B cell (primary cell): ENCODE results near the gene PLD5. TPM values are rescaled to one million over a fixed set of nuclear protein-coding genes. Genes with fewer than 3 reads are reported as not detected.

Source experiments
- ATAC-seq: fragments of 200-7000 bp; cut with Tn5 transposase; one replicate; pipeline ENCODE4 v1.10.0; 2021; ENCODE audit warnings: low read depth, mild to moderate bottlenecking, moderate number of reproducible peaks, moderate library complexity
- CTCF ChIA-PET: fragments of 350-600 bp; sonication (Branson Sonifier 250); formaldehyde crosslinking; loops from one replicate; lab custom pipeline; 2021; ENCODE audit warnings: antibody characterized with exemption, inconsistent platforms; lab: Charles Lee
- POLR2A ChIA-PET: fragments of 350-600 bp; sonication (Branson Sonifier 250); formaldehyde crosslinking; loops from one replicate; lab custom pipeline; 2021; ENCODE audit warnings: antibody characterized with exemption; lab: Charles Lee
- DNase-seq: peaks from one replicate; pipeline ENCODE4 v3.0.0; 2013
- H2AFZ ChIP-seq: 2 replicates; pipeline ENCODE4 v1.6.1; 2012; ENCODE audit warnings: mild to moderate bottlenecking, low read depth, low read length; ENCODE audit not compliant: insufficient read depth, poor library complexity, severe bottlenecking
- H3K27ac ChIP-seq, 2 donors: 1 replicate in 1 of 2; 2 replicates in 1 of 2; pipeline ENCODE4 v1.5.1; 2012 to 2013; ENCODE audit warnings: low read length in 2 of 2, mild to moderate bottlenecking in 2 of 2, moderate library complexity in 1 of 2
- H3K27me3 ChIP-seq, 4 experiments: fragments of 200-600 bp in 1 of 4; sonication (generic) in 1 of 4; replicated peaks in 1 of 4; 1 replicate in 2 of 4; 2 replicates in 2 of 4; pipeline versions ENCODE4 v1.6.1 to v1.7.0; 2013 to 2016; ENCODE audit warnings: low read length in 3 of 4, mild to moderate bottlenecking in 2 of 4, mixed read lengths in 1 of 4, moderate library complexity in 1 of 4; ENCODE audit not compliant: insufficient read depth in 4 of 4, control insufficient read depth in 3 of 4; ENCODE audit errors: control extremely low read depth in 1 of 4
- H3K36me3 ChIP-seq, 2 experiments: replicated peaks in 1 of 2; 1 replicate in 1 of 2; 2 replicates in 1 of 2; pipeline versions ENCODE4 v1.6.1 to v1.7.1; 2013; ENCODE audit warnings: low read length in 1 of 2; ENCODE audit not compliant: insufficient read depth in 2 of 2, control insufficient read depth in 1 of 2; ENCODE audit errors: control extremely low read depth in 1 of 2, extremely low read depth in 1 of 2
- H3K4me1 ChIP-seq, 2 donors: fragments of 200-600 bp in 1 of 2; sonication (generic) in 1 of 2; 1 replicate in 1 of 2; 2 replicates in 1 of 2; pipeline versions ENCODE4 v1.5.1 to v1.6.1; 2013 to 2017; ENCODE audit warnings: low read length in 2 of 2; ENCODE audit not compliant: control insufficient read depth in 2 of 2, insufficient read depth in 2 of 2
- H3K4me2 ChIP-seq: replicated peaks from 2 replicates; pipeline ENCODE3; 2012; ENCODE audit warnings: mild to moderate bottlenecking, low read depth, low read length; ENCODE audit not compliant: poor library complexity, severe bottlenecking
- H3K4me3 ChIP-seq, 5 experiments: fragments of 200-600 bp in 1 of 5; sonication (generic) in 1 of 5; 1 replicate in 3 of 5; 2 replicates in 2 of 5; pipeline versions ENCODE4 v1.5.1 to v1.7.0; 2011 to 2016; ENCODE audit warnings: low read length in 4 of 5, mild to moderate bottlenecking in 4 of 5, low read depth in 2 of 5, control low read depth in 1 of 5, moderate library complexity in 1 of 5; ENCODE audit not compliant: insufficient read depth in 1 of 5; ENCODE audit errors: control extremely low read depth in 1 of 5, extremely low read depth in 1 of 5
- H3K79me2 ChIP-seq: fragments of 200-600 bp; sonication (generic); one replicate; pipeline ENCODE4 v1.6.0; 2016; ENCODE audit warnings: low read length; ENCODE audit not compliant: control insufficient read depth, insufficient read depth
- H3K9ac ChIP-seq: fragments of 200-600 bp; sonication (generic); 2 replicates; pipeline ENCODE4 v1.6.1; 2017; ENCODE audit warnings: mild to moderate bottlenecking, low read length, moderate library complexity
- H3K9me3 ChIP-seq, 3 donors: one replicate each; pipeline versions ENCODE4 v1.6.1 to v1.7.1; 2013; ENCODE audit warnings: low read length in 2 of 3; ENCODE audit not compliant: control insufficient read depth in 2 of 3, insufficient read depth in 1 of 3; ENCODE audit errors: control extremely low read depth in 1 of 3
- H4K20me1 ChIP-seq: 2 replicates; pipeline ENCODE4 v1.6.0; 2012; ENCODE audit warnings: mild to moderate bottlenecking, low read length; ENCODE audit not compliant: insufficient read depth, control insufficient read depth, poor library complexity, severe bottlenecking
- H3K27ac Mint-ChIP-seq: one replicate; pipeline ENCODE4 v1.8.0; 2021; ENCODE audit warnings: mixed read lengths
- H3K27me3 Mint-ChIP-seq: one replicate; pipeline ENCODE4 v1.8.0; 2021; ENCODE audit warnings: mixed read lengths
- H3K4me1 Mint-ChIP-seq: one replicate; pipeline ENCODE4 v1.8.0; 2021; ENCODE audit warnings: mixed read lengths
- H3K4me3 Mint-ChIP-seq: one replicate; pipeline ENCODE4 v1.8.0; 2021; ENCODE audit warnings: mixed read lengths
- H3K9me3 Mint-ChIP-seq: one replicate; pipeline ENCODE4 v1.8.0; 2022; ENCODE audit warnings: mixed read lengths; ENCODE audit not compliant: insufficient read depth
- CTCF ChIP-seq: fragments of 200-600 bp; IDR thresholded peaks from one replicate; pipeline ENCODE4 v1.8.0; 2022; ENCODE audit warnings: antibody characterized with exemption, mild to moderate bottlenecking
- EZH2 ChIP-seq: IDR thresholded peaks from 2 replicates; pipeline ENCODE4 v1.6.1; 2012; ENCODE audit warnings: borderline replicate concordance, low read depth, mild to moderate bottlenecking, moderate library complexity, low read length; ENCODE audit not compliant: insufficient read depth, poor library complexity, severe bottlenecking
- WGBS: methylation state at CpG from one replicate; pipeline ENCODE4 v1.1.5; 2013; ENCODE audit warnings: missing lambda C conversion rate; ENCODE audit not compliant: insufficient coverage; 5-methylcytosine and 5-hydroxymethylcytosine counted together
- intact Hi-C: fragments of 100-400 bp; cut with micrococcal nuclease; formaldehyde crosslinking; loops from one replicate; pipeline ENCODE4 v1.10.0; 2022
- polyA plus RNA-seq: library from polyadenylated mRNA; depleted of rRNA; stranded (reverse); fragments of >200 nt; gene quantifications from 2 replicates; pipeline ENCODE4 v1.2.3, GENCODE V29; 2012
- total RNA-seq, 2 donors: library from RNA; stranded (reverse); fragments of 120-200 nt in 1 of 2; gene quantifications; 1 replicate in 1 of 2; 2 replicates in 1 of 2; pipeline versions ENCODE4 v1.2.3 to v1.2.4, GENCODE V29; 2013 to 2022

The PLD5 gene
- total and polyA plus RNA-seq, 2 donors (not counting 1 experiment from before 2014, with no cell fraction given): 0.37 to 1.9 TPM

GRCh38 chr1:242206994-242207393 is 317.5 kb downstream of the PLD5 start:
- Mint-ChIP-seq H3K27me3 (no peaks in the 10 kb centered on the region), H3K4me1 (no peaks in the 10 kb centered on the region), H3K9me3 (no peaks in the 10 kb centered on the region), H3K27ac (no peak overlapping the region), H3K4me3 (no peak overlapping the region)
- POLR2A ChIA-PET: no interaction called here
- TF ChIP-seq CTCF (no peak), EZH2 (no peak)
- no peaks in the 10 kb centered on the region for H3K36me3 ChIP-seq
- no peaks in the 10 kb centered on the region for H3K27me3 ChIP-seq
- intact Hi-C loops: no loop called here
- CTCF ChIA-PET: no interaction called here
- WGBS: 95% methylated on average over 4 of the region's 4 CpGs
- DNase-seq (no peak), ATAC-seq (no peak)
- H3K9me3 ChIP-seq: no peaks in the 10 kb centered on the region
- no peaks in the 10 kb centered on the region for H4K20me1 ChIP-seq
- no peak overlapping the region for H3K27ac ChIP-seq
- no peak overlapping the region for H3K4me2 ChIP-seq
- no peak overlapping the region for H2AFZ ChIP-seq
- no peaks in the 10 kb centered on the region for H3K4me1 ChIP-seq
- no peaks in the 10 kb centered on the region for H3K79me2 ChIP-seq
- H3K9ac ChIP-seq: no peak overlapping the region
- no peak overlapping the region for H3K4me3 ChIP-seq

- Histone ChIP-seq H4K20me1 (no peaks in the 10 kb centered on the region), H3K79me2 (no peaks in the 10 kb centered on the region), H3K4me2 (no peak overlapping the region), H2AFZ (no peak overlapping the region), H3K4me1 (no peaks in the 10 kb centered on the region), H3K4me3 (no peak overlapping the region), H3K9ac (no peak overlapping the region), H3K36me3 (no peaks in the 10 kb centered on the region), H3K27ac (no peak overlapping the region), H3K27me3 (no peaks in the 10 kb centered on the region), H3K9me3 (no peaks in the 10 kb centered on the region)
- TF ChIP-seq EZH2: no peak
- no peak for TF ChIP-seq CTCF
- no peaks in the 10 kb centered on the region for H3K9me3 Mint-ChIP-seq
- ChIA-PET CTCF (no interaction called here), POLR2A (no interaction called here)
- intact Hi-C loops: no loop called here
- no peaks in the 10 kb centered on the region for H3K27me3 Mint-ChIP-seq
- no peak for ATAC-seq
- H3K4me1 Mint-ChIP-seq: no peaks in the 10 kb centered on the region
- no peak overlapping the region for H3K27ac Mint-ChIP-seq
- WGBS: 89% methylated on average over 2 of the region's 7 CpGs
- no peak overlapping the region for H3K4me3 Mint-ChIP-seq
- DNase-seq: no peak
Observed at GRCh38 chr1:242205622-242206489, 318.6 kb downstream of the PLD5 start.
